Measurements from ENCODE around the gene IMPG1.

GRCh38 chr6:76120302-76120701 lies 47.8 kb upstream of the IMPG1 start:
- TF ChIP-seq RAD21 (IDR thresholded peaks at IDR 0.05 in 1 of 2, conservative IDR thresholded peaks at IDR 0.05 in 1 of 2; ENCODE audit: low read depth in 2 of 2, low read length in 2 of 2) (no peak), TAF1 (IDR thresholded peaks at IDR 0.05; ENCODE audit: low read depth, low read length) (no peak), EZH2 (IDR thresholded peaks at IDR 0.05; ENCODE audit: low read depth, low read length, severe bottlenecking) (no peak), EP300 (IDR thresholded peaks at IDR 0.05; ENCODE audit: borderline replicate concordance in 1 of 2, low read depth in 2 of 2, low read length in 2 of 2) (peak in 1 of 2 experiments; percentile 84; a peak in 1 of 3 replicates), POLR2AphosphoS5 (IDR thresholded peaks at IDR 0.05; ENCODE audit: low read depth, low read length) (peak; percentile 64; the same call in 1 of the 2 replicates), POLR2A (IDR thresholded peaks at IDR 0.05; ENCODE audit: control extremely low read depth in 1 of 2, low read depth in 2 of 2, low read length in 2 of 2) (no peak), SRF (IDR thresholded peaks at IDR 0.05; ENCODE audit: low read depth, low read length) (no peak), RFX5 (IDR thresholded peaks at IDR 0.05; ENCODE audit: borderline replicate concordance, low read depth, low read length) (no peak), MAX (IDR thresholded peaks at IDR 0.05) (no peak), BRCA1 (IDR thresholded peaks at IDR 0.05; ENCODE audit: low read depth, low read length) (no peak), CEBPB (IDR thresholded peaks at IDR 0.05; ENCODE audit: low read depth, low read length) (no peak)
- TF ChIP-seq, protein P1, sequence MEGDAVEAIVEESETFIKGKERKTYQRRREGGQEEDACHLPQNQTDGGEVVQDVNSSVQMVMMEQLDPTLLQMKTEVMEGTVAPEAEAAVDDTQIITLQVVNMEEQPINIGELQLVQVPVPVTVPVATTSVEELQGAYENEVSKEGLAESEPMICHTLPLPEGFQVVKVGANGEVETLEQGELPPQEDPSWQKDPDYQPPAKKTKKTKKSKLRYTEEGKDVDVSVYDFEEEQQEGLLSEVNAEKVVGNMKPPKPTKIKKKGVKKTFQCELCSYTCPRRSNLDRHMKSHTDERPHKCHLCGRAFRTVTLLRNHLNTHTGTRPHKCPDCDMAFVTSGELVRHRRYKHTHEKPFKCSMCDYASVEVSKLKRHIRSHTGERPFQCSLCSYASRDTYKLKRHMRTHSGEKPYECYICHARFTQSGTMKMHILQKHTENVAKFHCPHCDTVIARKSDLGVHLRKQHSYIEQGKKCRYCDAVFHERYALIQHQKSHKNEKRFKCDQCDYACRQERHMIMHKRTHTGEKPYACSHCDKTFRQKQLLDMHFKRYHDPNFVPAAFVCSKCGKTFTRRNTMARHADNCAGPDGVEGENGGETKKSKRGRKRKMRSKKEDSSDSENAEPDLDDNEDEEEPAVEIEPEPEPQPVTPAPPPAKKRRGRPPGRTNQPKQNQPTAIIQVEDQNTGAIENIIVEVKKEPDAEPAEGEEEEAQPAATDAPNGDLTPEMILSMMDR (IDR thresholded peaks at IDR 0.05; ENCODE audit: control extremely low read depth in 1 of 3, insufficient read depth in 1 of 3, low read depth in 1 of 3, low read length in 3 of 3) = no peak
